GM06990 (cell line): ENCODE measurements around the gene KDM8.

Experiments used
- DNase-seq: peaks from one replicate; pipeline ENCODE4 v3.0.0-alpha.2; 2011; ENCODE audit not compliant: insufficient read length; ENCODE audit errors: extremely low read depth
- H3K27me3 ChIP-seq: replicated peaks from 2 replicates; pipeline ENCODE4 v1.6.0; 2011; ENCODE audit warnings: low read length; ENCODE audit not compliant: control insufficient read depth, insufficient read depth
- H3K36me3 ChIP-seq: 2 replicates; pipeline ENCODE4 v1.5.1; 2011; ENCODE audit warnings: low read length; ENCODE audit not compliant: control insufficient read depth, insufficient read depth
- H3K4me3 ChIP-seq: replicated peaks from 2 replicates; pipeline ENCODE4 v1.5.1; 2011; ENCODE audit warnings: low read depth, mild to moderate bottlenecking, control low read depth, low read length
- TF ChIP-seq, protein P1 (sequence below): IDR thresholded peaks from 2 replicates; pipeline ENCODE4 v1.5.1; 2011; ENCODE audit warnings: low read length, control low read depth, mild to moderate bottlenecking, inconsistent platforms; ENCODE audit not compliant: insufficient read depth, poor library complexity, severe bottlenecking

The KDM8 gene

DNA sequence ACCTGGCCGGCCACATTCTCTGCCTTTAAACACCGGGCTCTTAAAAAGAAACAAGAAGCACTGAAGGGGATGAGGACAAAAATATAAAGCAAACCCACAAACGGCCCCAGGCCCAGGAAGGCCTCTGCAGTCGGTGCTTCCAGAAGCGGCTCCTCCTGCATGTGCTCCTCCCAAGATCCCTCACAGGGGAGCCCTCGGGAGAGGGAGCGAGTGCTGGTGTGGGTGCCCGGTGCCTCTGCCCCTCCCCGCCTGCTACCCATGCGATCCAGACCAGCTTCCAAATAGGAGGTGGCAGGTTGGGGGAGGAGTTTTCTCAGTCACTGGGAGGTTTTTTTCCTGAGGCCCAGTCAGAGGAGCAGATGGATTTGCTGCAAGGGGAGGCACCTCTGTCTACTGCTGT lies 15.8 kb downstream of the KDM8 start:
- Histone ChIP-seq H3K36me3 (peaks cover 5% of the 10 kb centered on the region), H3K4me3 (no peak overlapping the region), H3K27me3 (no peaks in the 10 kb centered on the region)
- DNase-seq: no peak
- TF ChIP-seq, protein P1, sequence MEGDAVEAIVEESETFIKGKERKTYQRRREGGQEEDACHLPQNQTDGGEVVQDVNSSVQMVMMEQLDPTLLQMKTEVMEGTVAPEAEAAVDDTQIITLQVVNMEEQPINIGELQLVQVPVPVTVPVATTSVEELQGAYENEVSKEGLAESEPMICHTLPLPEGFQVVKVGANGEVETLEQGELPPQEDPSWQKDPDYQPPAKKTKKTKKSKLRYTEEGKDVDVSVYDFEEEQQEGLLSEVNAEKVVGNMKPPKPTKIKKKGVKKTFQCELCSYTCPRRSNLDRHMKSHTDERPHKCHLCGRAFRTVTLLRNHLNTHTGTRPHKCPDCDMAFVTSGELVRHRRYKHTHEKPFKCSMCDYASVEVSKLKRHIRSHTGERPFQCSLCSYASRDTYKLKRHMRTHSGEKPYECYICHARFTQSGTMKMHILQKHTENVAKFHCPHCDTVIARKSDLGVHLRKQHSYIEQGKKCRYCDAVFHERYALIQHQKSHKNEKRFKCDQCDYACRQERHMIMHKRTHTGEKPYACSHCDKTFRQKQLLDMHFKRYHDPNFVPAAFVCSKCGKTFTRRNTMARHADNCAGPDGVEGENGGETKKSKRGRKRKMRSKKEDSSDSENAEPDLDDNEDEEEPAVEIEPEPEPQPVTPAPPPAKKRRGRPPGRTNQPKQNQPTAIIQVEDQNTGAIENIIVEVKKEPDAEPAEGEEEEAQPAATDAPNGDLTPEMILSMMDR: no peak

DNA sequence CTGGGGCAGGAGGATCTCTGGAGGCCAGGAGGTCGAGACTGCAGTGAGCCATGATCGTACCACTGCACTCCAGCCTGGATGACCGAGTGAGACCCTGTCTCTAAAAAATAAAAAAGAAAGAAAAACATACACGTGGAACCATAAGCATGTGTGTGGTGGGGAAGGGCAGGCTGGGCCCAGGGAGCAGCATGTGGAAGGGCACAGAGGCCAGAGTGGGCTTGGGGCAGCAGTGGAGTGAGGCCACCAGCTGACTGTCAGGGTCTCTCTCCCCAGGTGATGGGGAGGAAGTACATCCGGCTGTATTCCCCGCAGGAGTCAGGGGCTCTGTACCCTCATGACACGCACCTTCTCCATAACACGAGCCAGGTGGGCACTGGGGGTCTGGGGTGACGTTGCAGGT lies 16.8 kb downstream of the KDM8 start:
- TF ChIP-seq, protein P1: no peak
- DNase-seq: no peak
- Histone ChIP-seq H3K36me3 (peaks cover 7% of the 10 kb centered on the region), H3K4me3 (no peak overlapping the region), H3K27me3 (no peaks in the 10 kb centered on the region)

DNA sequence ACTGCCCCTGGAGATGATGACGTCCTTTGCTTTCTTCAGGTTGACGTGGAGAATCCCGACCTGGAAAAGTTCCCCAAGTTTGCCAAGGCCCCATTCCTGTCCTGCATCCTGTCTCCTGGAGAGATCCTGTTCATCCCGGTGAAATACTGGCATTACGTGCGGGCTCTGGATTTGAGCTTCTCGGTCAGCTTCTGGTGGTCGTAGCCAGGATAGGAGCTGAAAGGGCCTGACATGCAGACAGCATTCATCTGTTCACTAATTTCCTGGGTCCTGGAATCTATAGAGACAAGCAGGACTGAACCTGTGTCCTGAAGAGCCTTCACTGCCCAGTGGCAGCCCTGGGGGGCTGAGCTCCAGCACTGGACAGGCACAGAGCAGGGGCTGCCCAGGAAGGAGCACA lies 17.2 kb downstream of the KDM8 start:
- H3K4me3 ChIP-seq: no peak overlapping the region

DNA sequence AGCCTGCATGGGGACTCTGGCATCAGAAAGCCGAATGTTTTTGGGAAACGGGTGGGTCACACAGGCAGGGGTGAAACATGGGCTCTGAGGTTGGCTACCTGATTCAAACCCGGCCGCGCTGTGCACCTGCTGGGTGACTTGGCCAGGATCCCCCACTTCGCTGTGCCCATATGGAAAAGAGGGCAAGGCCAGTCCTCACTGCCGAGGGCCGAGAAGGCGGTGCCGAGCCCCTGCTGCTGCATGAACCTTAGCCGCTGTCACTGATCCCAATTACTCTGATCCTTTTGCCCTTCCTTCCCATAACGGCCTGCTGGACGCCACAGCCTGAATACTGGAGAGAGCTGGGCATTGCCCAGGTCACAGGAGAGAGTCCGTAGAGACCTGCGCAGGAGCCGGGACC lies 17.7 kb downstream of the KDM8 start:
- Histone ChIP-seq H3K36me3 (peaks cover 7% of the 10 kb centered on the region), H3K4me3 (no peak overlapping the region), H3K27me3 (no peaks in the 10 kb centered on the region)
- DNase-seq: no peak
- TF ChIP-seq, protein P1: no peak

More for the DNA sequence above, 17.2 kb downstream of the KDM8 start:
- Histone ChIP-seq H3K36me3 (peaks cover 7% of the 10 kb centered on the region), H3K27me3 (no peaks in the 10 kb centered on the region)
- TF ChIP-seq, protein P1: no peak
- DNase-seq: no peak

DNA sequence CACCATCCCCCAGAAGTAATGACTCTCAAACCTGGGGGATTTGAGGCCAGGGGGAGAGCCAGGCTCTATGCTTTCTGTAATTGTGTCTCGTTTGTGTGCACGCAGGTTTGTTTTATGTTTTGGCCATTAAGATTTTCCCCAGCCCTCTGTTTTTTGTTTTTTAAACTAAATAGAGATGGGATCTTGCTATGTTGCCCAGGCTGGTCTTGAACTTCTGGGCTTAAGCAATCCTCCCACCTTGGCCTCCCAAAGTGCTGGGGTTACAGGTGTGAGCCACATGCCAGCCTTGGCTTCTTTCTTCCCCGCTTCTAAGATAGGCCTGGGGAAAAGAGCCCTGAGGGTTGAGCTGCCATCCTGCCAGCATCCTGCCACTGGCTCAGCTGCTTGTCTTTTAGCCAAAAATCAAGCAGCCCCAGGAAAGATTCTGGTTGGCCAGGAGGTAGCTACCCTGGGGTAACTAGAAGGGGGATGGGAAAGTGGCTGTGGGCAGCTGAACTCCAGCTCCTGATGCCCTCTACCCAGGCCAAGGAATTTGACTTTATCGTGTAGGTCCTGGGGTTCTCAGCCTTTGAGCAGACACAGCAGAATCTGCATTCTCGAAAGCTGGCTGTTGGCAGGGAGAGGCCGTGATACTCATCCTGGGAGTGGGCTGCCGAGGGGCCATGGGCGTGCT lies 18.4 kb downstream of the KDM8 start:
- H3K27me3 ChIP-seq: no peaks in the 10 kb centered on the region
- H3K36me3 ChIP-seq: peaks cover 7% of the 10 kb centered on the region
- TF ChIP-seq, protein P1: no peak
- DNase-seq: no peak
- H3K4me3 ChIP-seq: no peak overlapping the region
